Loucy (cell line): ENCODE data around the gene FFAR1.

Source experiments
- CTCF ChIP-seq: fragments of 200-600 bp; sonication (generic); conservative IDR thresholded peaks from 2 replicates; pipeline ENCODE4 v1.5.1; 2014; ENCODE audit warnings: mild to moderate bottlenecking, antibody characterized with exemption, low read length
- EZH2phosphoT487 ChIP-seq: fragments of 200-600 bp; IDR thresholded peaks from 2 replicates; pipeline ENCODE4 v1.6.1; 2018; ENCODE audit warnings: antibody characterized with exemption, mild to moderate bottlenecking, moderate library complexity, borderline replicate concordance

GRCh38 chr19:35349614-35350521 is 2.2 kb downstream of the FFAR1 start:
- TF ChIP-seq CTCF (no peak), EZH2phosphoT487 (no peak)
